Superior temporal gyrus (tissue), 1 donor: ENCODE results near the gene SLC1A1.

Experiments used
- DNase-seq: peaks from one replicate; pipeline ENCODE4 v3.0.0-alpha.2; 2016; ENCODE audit errors: extremely low spot score

SLC1A1 gene

GRCh38 chr9:4618700-4619099 is 128.4 kb downstream of the SLC1A1 start:
- DNase-seq = no peak

DNA sequence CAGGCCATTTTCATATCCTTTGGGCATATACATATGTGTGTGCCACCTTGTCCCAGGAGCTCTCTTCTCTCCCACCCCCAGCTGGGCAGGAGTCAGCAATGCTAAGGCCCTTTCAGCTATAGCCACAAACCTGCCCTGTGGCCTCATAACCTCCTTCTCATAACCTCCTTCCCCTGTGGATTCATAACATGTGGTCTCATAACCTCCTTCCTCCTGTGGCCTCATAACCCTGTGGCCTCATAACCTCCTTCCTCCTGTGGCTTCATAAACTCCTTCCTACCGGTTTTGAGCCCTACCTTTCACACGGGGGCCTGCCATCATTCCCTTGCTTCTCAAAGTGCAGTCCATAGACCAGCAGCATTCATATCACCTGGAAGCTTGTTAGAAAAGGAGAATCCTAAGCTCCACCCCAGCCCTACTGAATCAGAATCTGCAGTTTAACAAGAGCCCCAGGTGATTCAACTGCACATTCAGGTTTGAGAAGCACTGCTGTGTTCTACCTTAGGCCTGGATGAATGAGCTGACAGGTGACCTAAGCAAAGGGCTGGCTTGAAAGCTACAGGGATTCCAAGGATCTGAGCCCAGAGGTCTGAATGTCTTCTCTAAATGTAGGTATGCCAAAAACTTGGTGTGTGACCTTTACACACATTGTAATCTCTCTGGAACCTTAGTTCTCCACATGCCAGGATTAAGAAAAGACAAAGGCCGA is 129.9 kb downstream of the SLC1A1 start:
- DNase-seq = no peak

DNA sequence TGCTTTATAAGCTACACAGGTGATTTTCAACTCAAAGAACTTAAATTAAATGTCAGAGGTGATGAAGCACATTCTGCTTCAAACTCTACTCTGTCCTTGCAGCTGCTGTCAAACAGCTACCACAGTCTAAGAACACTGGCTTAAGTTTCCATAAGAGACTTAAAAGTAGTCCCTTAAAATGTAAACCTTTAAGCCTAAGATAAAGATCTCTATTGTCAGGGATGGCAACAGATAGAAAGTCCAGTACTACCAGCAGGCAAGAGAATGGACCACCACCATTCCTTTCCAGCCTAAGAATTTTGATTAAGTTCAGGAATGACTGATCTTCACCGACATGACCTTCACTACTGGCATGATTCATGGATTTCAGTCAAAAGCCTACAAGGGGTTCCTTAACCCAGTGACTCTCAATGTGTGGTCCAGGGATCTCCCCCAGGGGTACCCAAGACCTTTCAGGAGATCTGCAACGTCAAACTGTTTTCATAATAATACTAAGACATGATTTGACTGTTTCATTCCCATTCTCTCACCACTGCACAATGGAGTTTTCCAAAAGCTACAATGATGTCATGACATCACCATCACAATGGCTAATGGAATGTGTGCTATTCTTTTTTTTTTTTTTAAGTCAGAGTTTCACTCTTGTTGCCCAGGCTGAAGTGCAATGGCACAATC is 130.8 kb downstream of the SLC1A1 start:
- no peak for DNase-seq

- no peak for DNase-seq
Observed at GRCh38 chr9:4622016-4622415, 131.7 kb downstream of the SLC1A1 start.

- DNase-seq = no peak
Observed at GRCh38 chr9:4630836-4631235, 140.6 kb downstream of the SLC1A1 start.
